CD4-positive, CD25-positive, alpha-beta regulatory T cell (primary cell): Measurements from ENCODE around the gene CNIH4. TPM values are rescaled to one million over a fixed set of nuclear protein-coding genes. Genes with fewer than 3 reads are reported as not detected.
A peak's percentile ranks its signal among the peaks of the same experiment; 100 is the strongest.
"Not testable (repeated sequence)": the region's sequence is repeated elsewhere in the genome, so short reads cannot be mapped to it uniquely, and the experiment has no call there.

Source experiments
- ATAC-seq, 2 donors: fragments of 150-1000 bp; cut with Tn5 transposase; one replicate each; pipeline ENCODE4 v1.10.0; 2021; ENCODE audit warnings: low read depth in 2 of 2, moderate number of reproducible peaks in 2 of 2, moderate library complexity in 1 of 2
- DNase-seq, 3 donors: peaks; one replicate each; pipeline versions ENCODE4 v3.0.0 to v3.0.0-alpha.2; 2012 to 2022; ENCODE audit warnings: mixed read lengths in 1 of 3
- H3K27ac ChIP-seq: one replicate; pipeline ENCODE4 v1.7.0; 2013; ENCODE audit warnings: mild to moderate bottlenecking, low read length; ENCODE audit not compliant: insufficient read depth, poor library complexity, severe bottlenecking
- H3K27me3 ChIP-seq: one replicate; pipeline ENCODE4 v1.7.0; 2013; ENCODE audit warnings: low read length; ENCODE audit not compliant: control insufficient read depth, insufficient read depth
- H3K36me3 ChIP-seq: one replicate; pipeline ENCODE4 v1.7.0; 2013; ENCODE audit warnings: mild to moderate bottlenecking, low read length, moderate library complexity; ENCODE audit not compliant: control insufficient read depth, insufficient read depth
- H3K4me1 ChIP-seq: 2 replicates; pipeline ENCODE4 v1.7.0; 2013; ENCODE audit warnings: mild to moderate bottlenecking, low read length; ENCODE audit not compliant: insufficient read depth, control insufficient read depth, poor library complexity, severe bottlenecking
- H3K4me3 ChIP-seq: one replicate; pipeline ENCODE4 v1.7.0; 2013; ENCODE audit warnings: low read depth, mild to moderate bottlenecking, low read length, moderate library complexity
- H3K9me3 ChIP-seq, 2 experiments: 1 replicate in 1 of 2; 2 replicates in 1 of 2; pipeline ENCODE4 v1.7.0; 2013; ENCODE audit warnings: low read length in 2 of 2, mild to moderate bottlenecking in 1 of 2, moderate library complexity in 1 of 2; ENCODE audit not compliant: control insufficient read depth in 2 of 2
- H3K27ac Mint-ChIP-seq, 3 donors: one replicate each; pipeline ENCODE4 v1.8.0; 2020 to 2022; ENCODE audit warnings: mild to moderate bottlenecking in 3 of 3, mixed read lengths in 3 of 3, moderate library complexity in 2 of 3
- H3K27me3 Mint-ChIP-seq: one replicate; pipeline ENCODE4 v1.8.0; 2022; ENCODE audit warnings: mild to moderate bottlenecking, mixed read lengths
- H3K36me3 Mint-ChIP-seq: one replicate; pipeline ENCODE4 v1.8.0; 2020; ENCODE audit warnings: mixed read lengths
- H3K4me1 Mint-ChIP-seq, 4 donors: one replicate each; pipeline ENCODE4 v1.8.0; 2020 to 2022; ENCODE audit warnings: mixed read lengths in 4 of 4, mild to moderate bottlenecking in 1 of 4
- H3K4me3 Mint-ChIP-seq, 4 donors: one replicate each; pipeline ENCODE4 v1.8.0; 2020 to 2022; ENCODE audit warnings: mild to moderate bottlenecking in 4 of 4, mixed read lengths in 4 of 4, moderate library complexity in 3 of 4
- H3K9me3 Mint-ChIP-seq, 7 donors: one replicate each; pipeline ENCODE4 v1.8.0; 2020 to 2022; ENCODE audit warnings: mixed read lengths in 7 of 7, mild to moderate bottlenecking in 3 of 7, moderate library complexity in 2 of 7
- polyA plus RNA-seq, 4 donors: library from polyadenylated mRNA; unstranded; fragments of 300-500 nt; fragmentation: Illumina TruSeq; gene quantifications; one replicate each; pipeline ENCODE4 v1.2.3, GENCODE V29; 2021
- total RNA-seq: library from RNA; stranded (reverse); gene quantifications from one replicate; pipeline ENCODE4 v1.2.3, GENCODE V29; 2022

The CNIH4 gene
- total RNA-seq (20.5 TPM), polyA plus RNA-seq (10 to 100 TPM; 31.3 to 44.1 (median 40.6) TPM)

- DNase-seq, result peak; percentile 89 to 97 (median 95)
- H3K4me1 Mint-ChIP-seq, result peaks cover 25 to 44% (median 34%) of the 10 kb centered on the region in 4 donors
- H3K36me3 Mint-ChIP-seq, result peaks cover 3% of the 10 kb centered on the region
These were observed at the start of gene CNIH4 for GRCh38 chr1:224356685-224357625. CNIH4 (plus strand) TSS chr1:224356879; CDS start chr1:224356925, 46 bp downstream.

DNA sequence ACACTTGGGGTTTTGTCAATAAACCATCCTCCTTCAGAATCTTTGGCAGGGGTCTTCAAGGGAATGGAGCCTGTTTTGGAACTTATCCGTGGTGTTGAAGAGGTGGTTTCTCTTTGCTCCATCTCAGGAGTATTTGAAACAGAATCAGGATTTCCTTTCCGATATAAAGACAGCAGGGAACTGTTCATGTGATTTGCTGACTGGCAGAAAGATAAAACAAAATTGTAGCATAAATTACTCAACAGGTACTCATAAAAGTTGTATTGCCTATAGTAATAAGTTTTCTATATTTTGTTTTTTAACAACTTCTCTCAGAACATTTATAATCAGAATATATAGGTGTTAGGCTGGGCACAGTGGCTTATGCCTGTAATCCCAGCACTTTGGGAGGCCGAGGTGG, 48.6 kb upstream of the CNIH4 start:
- no peaks in the 10 kb centered on the region for H3K9me3 Mint-ChIP-seq
- no peak overlapping the region for H3K27ac ChIP-seq
- H3K9me3 ChIP-seq, result no peaks in the 10 kb centered on the region
- H3K4me3 Mint-ChIP-seq, result no peak overlapping the region
- H3K4me1 Mint-ChIP-seq, result peaks cover 0 to 5% (median under 1%) of the 10 kb centered on the region in 4 donors
- no peak overlapping the region for H3K27ac Mint-ChIP-seq
- H3K36me3 ChIP-seq, result peaks cover 65% of the 10 kb centered on the region
- H3K27me3 Mint-ChIP-seq, result no peaks in the 10 kb centered on the region
- no peak overlapping the region for H3K4me3 ChIP-seq
- DNase-seq, result no peak
- no peak for ATAC-seq
- H3K4me1 ChIP-seq, result no peaks in the 10 kb centered on the region
- no peaks in the 10 kb centered on the region for H3K27me3 ChIP-seq
- peaks cover 47% of the 10 kb centered on the region for H3K36me3 Mint-ChIP-seq

More at GRCh38 chr1:224356685-224357625, at the start of gene CNIH4:
- H3K27ac Mint-ChIP-seq, result peak within 1 kb of the TSS; percentile 82 to 90 (median 90)
- Histone ChIP-seq H3K27ac (peak within 1 kb of the TSS; percentile 83), H3K9me3 (no peaks in the 10 kb centered on the region), H3K36me3 (peaks cover 4% of the 10 kb centered on the region), H3K4me1 (peaks cover 37% of the 10 kb centered on the region), H3K4me3 (peak within 1 kb of the TSS; percentile 73), H3K27me3 (no peaks in the 10 kb centered on the region)
- peak within 1 kb of the TSS; percentile 91 to 95 (median 92) for H3K4me3 Mint-ChIP-seq
- H3K9me3 Mint-ChIP-seq, result peaks cover 0 to 1% (median 0%) of the 10 kb centered on the region in 7 donors
- no peaks in the 10 kb centered on the region for H3K27me3 Mint-ChIP-seq
- ATAC-seq, result peak; percentile 100

GRCh38 chr1:224311503-224311902, 45.2 kb upstream of the CNIH4 start:
- H3K4me3 ChIP-seq, H3K9me3 ChIP-seq, H3K9me3 Mint-ChIP-seq, H3K27ac ChIP-seq, H3K4me1 ChIP-seq, ATAC-seq, H3K27me3 Mint-ChIP-seq, DNase-seq, H3K4me1 Mint-ChIP-seq, H3K4me3 Mint-ChIP-seq, H3K27me3 ChIP-seq, H3K27ac Mint-ChIP-seq: not testable (repeated sequence)
- H3K36me3 ChIP-seq, result peaks cover 63% of the 10 kb centered on the region
- peaks cover 43% of the 10 kb centered on the region for H3K36me3 Mint-ChIP-seq

DNA sequence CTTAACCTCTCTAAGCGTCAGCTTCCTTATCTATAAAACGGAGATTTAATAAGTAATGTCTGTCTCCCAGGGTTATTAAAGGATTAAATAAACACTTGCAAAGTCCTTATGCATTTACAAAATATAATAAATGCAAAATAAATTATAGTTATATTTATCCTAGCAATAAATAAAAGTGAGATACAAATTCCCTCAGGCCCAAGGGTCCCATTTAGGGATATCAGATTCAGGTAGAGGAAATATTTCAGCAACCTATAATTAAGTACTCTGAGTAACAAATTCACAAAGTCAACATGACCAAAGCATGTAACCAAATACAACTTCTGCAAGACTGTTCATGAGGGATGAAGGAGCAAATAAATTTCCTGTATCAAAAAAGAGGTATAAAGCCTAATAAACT, 44.7 kb upstream of the CNIH4 start:
- H3K4me1 ChIP-seq, result no peaks in the 10 kb centered on the region
- Mint-ChIP-seq H3K27ac (no peak overlapping the region), H3K36me3 (peaks cover 40% of the 10 kb centered on the region), H3K4me3 (no peak overlapping the region), H3K27me3 (no peaks in the 10 kb centered on the region), H3K9me3 (no peaks in the 10 kb centered on the region), H3K4me1 (peaks cover 0 to 11% (median 6%) of the 10 kb centered on the region in 4 donors)
- H3K9me3 ChIP-seq, result no peaks in the 10 kb centered on the region
- peaks cover 58% of the 10 kb centered on the region for H3K36me3 ChIP-seq
- H3K4me3 ChIP-seq, result no peak overlapping the region
- no peak for ATAC-seq
- H3K27me3 ChIP-seq, result no peaks in the 10 kb centered on the region
- no peak for DNase-seq
- no peak overlapping the region for H3K27ac ChIP-seq

DNA sequence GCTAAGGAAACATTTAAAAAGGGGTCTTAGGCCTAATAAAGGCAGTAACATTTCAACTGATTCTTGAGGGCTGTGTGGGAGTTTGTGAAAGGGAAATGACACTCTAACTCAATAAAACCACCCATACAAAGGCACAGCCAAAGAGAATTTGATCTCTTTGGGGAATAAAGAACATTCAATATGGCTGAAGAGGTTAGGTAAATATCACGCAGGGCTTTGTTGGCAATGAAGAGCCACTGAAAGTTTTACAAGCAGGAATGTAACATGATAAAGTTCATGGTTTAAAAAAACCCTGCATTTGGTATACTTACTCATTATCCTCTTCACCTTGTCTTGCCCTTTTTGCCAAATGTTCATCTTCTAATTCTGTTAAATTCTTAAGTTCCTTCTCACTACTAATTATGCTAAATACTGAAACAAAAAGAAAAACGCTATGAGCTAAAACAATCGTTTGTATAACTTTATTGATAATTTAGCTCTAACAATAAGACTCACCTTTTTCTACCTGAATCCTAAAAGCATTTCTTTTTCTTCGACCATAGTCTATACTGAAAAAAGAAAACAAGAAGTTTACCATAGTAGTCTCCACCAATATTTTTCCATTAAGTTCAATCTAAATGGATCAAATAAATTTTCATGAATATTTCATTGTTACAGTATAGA, 39.2 kb upstream of the CNIH4 start:
- peaks cover 38% of the 10 kb centered on the region for H3K36me3 ChIP-seq
- H3K4me3 ChIP-seq, result no peak overlapping the region
- no peaks in the 10 kb centered on the region for H3K4me1 ChIP-seq
- DNase-seq, result no peak
- H3K27me3 ChIP-seq, result no peaks in the 10 kb centered on the region
- no peak overlapping the region for H3K27ac ChIP-seq
- ATAC-seq, result no peak
- H3K9me3 ChIP-seq, result no peaks in the 10 kb centered on the region
- Mint-ChIP-seq H3K4me3 (no peak overlapping the region), H3K27me3 (no peaks in the 10 kb centered on the region), H3K27ac (no peak overlapping the region), H3K4me1 (peaks cover 8 to 35% (median 12%) of the 10 kb centered on the region in 4 donors), H3K36me3 (peaks cover 34% of the 10 kb centered on the region), H3K9me3 (no peaks in the 10 kb centered on the region)

DNA sequence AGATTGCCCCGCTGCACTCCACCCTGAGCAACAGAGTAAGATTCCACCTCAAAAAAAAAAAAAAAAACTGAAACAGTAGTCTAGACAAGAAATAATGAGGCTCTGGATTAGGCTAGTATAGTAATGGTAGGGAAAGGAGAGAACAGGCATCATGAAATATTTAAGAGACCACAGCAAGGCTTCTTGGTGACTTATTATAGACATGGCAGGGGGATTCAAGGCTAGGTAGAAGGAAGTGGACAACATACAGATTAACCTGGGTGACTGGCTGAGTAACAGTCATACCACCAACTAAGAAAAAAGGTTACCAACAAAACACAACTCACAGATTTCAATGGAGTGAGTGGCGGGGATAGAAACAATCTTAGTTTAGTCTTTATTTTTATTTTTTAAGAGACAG, 35.0 kb upstream of the CNIH4 start:
- H3K27ac ChIP-seq, result no peak overlapping the region
- Mint-ChIP-seq H3K9me3 (no peaks in the 10 kb centered on the region), H3K27ac (peak overlapping the region in 2 of 3 donors; percentile 26 to 39), H3K4me3 (peak overlapping the region in 1 of 4 donors; percentile 6), H3K27me3 (no peaks in the 10 kb centered on the region), H3K4me1 (peaks cover 14 to 46% (median 20%) of the 10 kb centered on the region in 4 donors), H3K36me3 (peaks cover 21% of the 10 kb centered on the region)
- DNase-seq (no peak), ATAC-seq (no peak)
- H3K27me3 ChIP-seq, result no peaks in the 10 kb centered on the region
- H3K4me3 ChIP-seq, result no peak overlapping the region
- no peaks in the 10 kb centered on the region for H3K9me3 ChIP-seq
- peaks cover 22% of the 10 kb centered on the region for H3K36me3 ChIP-seq
- peaks cover 4% of the 10 kb centered on the region for H3K4me1 ChIP-seq

DNA sequence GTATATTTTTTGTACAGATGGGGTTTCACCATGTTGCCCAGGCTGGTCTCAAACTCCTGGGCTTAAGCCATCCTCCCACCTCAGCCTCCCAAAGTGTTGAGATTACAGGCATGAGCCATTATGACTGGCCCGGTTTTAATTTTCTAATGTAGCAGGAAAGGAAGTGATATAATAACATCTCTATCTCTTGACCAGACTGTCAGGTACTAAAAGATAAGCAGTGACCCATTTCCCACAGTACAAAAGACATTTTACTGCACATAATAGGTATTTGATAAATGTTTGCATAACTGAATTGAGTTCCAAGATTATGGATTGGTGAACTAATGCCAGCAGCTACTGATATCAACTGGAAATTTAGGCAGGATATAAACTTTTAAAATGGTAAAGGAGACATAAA, 30.7 kb upstream of the CNIH4 start:
- ATAC-seq (no peak), DNase-seq (no peak)
- H3K9me3 ChIP-seq, result no peaks in the 10 kb centered on the region
- no peak overlapping the region for H3K4me3 ChIP-seq
- H3K27me3 ChIP-seq, result no peaks in the 10 kb centered on the region
- no peaks in the 10 kb centered on the region for H3K9me3 Mint-ChIP-seq
- H3K27ac Mint-ChIP-seq, result peak overlapping the region in 1 of 3 donors; percentile 46
- peaks cover 15% of the 10 kb centered on the region for H3K36me3 ChIP-seq
- peaks cover 31 to 66% (median 48%) of the 10 kb centered on the region in 4 donors for H3K4me1 Mint-ChIP-seq
- H3K4me3 Mint-ChIP-seq, result peak overlapping the region in 1 of 4 donors; percentile 28
- peaks cover 16% of the 10 kb centered on the region for H3K36me3 Mint-ChIP-seq
- H3K27me3 Mint-ChIP-seq, result peaks cover 8% of the 10 kb centered on the region
- peaks cover 23% of the 10 kb centered on the region for H3K4me1 ChIP-seq
- H3K27ac ChIP-seq, result no peak overlapping the region
